HG03439 (cell line): ENCODE measurements around the gene NEO1.

Experiments used
- ATAC-seq: cut with Tn5 transposase; IDR thresholded peaks from one replicate; pipeline ENCODE4 v1.9.1; 2021; ENCODE audit warnings: mild to moderate bottlenecking, moderate library complexity; ENCODE audit not compliant: unreplicated experiment

NEO1 gene

DNA sequence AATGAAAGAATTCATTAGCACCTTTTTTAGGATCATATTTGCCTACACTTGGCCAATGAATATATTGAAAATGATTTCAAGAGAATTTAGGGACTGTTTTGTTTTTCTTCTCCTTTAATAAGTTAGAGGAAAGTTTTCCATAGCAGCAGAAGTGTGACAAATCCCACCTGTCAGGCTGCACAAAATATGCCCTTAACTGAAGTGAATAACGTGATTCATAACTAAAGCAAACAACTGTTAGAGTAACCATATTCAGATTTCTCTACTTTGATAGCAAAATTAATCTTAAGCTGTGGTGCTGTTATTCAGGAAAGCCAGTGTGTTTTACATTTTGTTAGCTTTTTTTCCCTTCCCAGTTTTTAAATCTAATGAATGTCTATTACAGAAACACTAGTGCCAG is 195.1 kb downstream of the NEO1 start:
- no peak for ATAC-seq

- ATAC-seq: no peak
Measured at GRCh38 chr15:73249499-73249898, 197.2 kb downstream of the NEO1 start.

GRCh38 chr15:73254598-73254997 is 202.3 kb downstream of the NEO1 start:
- no peak for ATAC-seq

DNA sequence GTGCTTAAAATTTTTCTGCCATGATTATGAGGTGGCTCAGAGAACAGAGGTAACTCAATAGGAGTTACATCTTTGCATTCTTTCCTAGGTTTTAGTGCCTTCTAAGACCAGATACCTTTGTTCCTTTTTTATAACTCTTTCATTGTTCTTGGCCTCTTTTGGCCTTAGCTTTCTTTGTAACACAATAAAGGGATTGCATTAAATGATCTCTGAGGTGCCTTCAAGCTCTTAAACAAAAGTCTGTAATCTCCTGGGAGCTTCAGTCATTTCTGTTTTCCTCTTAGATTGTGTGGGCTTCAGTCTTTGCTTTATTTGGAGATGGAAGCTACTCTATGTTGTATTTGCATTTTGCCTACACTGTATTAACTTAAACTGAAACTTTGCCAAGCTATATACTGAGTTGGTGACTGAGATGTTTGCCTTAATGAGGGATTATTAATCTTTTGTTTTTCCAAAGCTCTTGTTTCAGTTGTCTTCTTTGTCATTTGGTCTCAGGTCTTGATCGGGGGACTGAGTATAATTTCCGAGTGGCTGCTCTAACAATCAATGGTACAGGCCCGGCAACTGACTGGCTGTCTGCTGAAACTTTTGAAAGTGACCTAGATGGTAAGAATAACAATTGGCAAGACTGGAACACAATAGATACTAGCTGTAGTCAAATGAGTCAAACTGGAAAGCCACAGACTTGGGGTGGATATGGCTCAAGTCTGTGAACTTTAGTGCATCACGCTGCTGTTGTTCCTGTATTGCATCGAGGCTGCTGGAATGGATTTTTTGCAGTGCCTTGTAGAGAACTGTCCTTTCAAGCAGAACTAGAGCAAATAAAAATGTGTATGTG is 206.2 kb downstream of the NEO1 start:
- no peak for ATAC-seq

- ATAC-seq: no peak
Measured at GRCh38 chr15:73264881-73265280, 212.6 kb downstream of the NEO1 start.

- no peak for ATAC-seq
Measured at GRCh38 chr15:73265536-73266153, 213.4 kb downstream of the NEO1 start.

DNA sequence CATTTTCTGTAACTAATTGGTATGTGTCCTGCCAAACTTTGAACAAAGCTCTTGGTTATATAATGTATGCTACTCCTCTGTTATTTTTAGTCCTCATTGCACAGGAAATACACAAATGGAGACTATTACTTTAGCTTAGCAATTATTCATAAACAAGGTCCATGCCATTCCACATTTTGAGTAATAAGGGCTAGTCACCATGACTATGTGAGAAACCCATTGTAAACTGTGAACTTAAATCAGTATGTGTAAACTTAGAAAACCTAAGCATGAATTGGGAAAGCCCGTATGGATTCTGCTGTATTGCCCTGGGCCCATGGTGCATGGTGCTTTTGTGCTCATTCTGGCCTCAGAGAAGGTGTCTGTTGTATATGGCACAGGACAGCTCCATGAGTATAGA is 216.2 kb downstream of the NEO1 start:
- no peak for ATAC-seq

DNA sequence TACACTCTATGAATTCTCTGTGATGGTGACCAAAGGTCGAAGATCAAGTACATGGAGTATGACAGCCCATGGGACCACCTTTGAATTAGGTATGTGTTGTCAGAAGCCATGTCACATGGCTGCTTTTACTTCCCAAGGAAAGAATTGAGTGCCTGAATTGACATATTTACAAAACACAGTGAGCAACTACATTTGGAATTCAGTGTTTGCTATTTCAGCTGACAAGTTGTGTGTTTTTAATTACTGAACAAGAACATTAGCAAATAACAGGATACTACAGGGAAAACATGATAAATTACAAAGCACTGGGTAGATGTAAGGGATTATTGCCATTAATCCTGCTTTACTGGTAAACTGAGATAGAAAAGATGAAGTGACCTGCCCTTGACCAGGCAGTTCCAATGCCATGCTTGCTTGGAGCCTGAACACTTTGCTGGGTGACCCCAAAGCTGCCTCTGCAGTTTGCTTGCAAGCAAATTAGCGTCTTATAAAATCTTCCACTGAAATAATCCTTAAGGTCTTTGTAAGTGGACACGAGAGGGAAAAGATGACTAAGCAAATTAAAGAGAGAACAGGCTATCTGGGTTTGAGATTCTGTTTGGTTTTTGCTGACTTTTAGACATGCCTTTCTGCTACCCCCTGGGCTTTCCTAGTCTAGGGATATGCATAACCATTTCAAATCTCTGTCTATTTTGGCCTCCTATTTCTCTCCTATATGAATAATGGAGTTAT is 218.3 kb downstream of the NEO1 start:
- ATAC-seq: no peak

- no peak for ATAC-seq
Measured at GRCh38 chr15:73273181-73274002, 221.1 kb downstream of the NEO1 start.

GRCh38 chr15:73275862-73276261 is 223.6 kb downstream of the NEO1 start:
- no peak for ATAC-seq

- ATAC-seq: no peak
Measured at GRCh38 chr15:73282567-73283365, 230.5 kb downstream of the NEO1 start.

GRCh38 chr15:73283366-73283962 is 231.2 kb downstream of the NEO1 start:
- ATAC-seq: no peak

- no peak for ATAC-seq
Measured at GRCh38 chr15:73284090-73284716, 231.9 kb downstream of the NEO1 start.

GRCh38 chr15:73286311-73286710 is 234.0 kb downstream of the NEO1 start:
- ATAC-seq: no peak

DNA sequence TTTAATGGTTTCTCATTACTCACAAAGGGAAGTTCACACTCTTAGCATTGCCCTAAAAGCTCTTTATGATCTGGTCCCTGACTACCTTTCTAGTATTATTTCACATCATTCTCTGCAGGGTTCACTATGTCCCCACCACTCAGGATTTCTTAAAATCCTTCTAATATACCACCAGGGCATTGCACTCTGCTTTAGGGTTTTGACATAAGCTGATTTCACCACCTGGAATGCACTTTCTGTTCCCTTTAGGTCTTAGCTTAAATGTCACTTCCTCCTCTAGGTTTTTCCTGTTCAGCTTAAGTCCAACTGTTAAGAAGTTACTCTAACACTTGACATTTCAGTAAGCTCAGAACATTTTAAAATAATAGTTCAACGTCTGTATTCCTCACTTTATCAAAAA is 234.8 kb downstream of the NEO1 start:
- ATAC-seq: no peak

- no peak for ATAC-seq
Measured at GRCh38 chr15:73291441-73291840, 239.2 kb downstream of the NEO1 start.

DNA sequence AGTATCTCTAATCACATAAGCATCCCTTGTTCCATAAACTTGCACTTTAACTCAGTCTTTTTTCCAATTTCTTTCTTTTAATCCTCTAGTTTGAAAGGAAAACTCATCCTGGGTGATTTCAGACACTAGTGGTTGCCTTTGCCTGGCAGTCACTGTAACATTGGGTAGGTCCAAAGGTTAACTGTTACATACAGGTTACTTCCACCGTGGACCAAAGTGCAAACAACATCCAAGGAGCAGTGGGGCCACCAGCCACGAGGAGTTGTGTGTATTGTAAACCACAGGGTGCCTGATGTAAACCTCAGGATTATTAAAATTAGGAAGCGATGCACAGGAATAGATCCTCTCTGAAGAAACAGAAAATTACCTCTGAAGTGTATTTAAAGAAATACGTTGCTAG is 241.5 kb downstream of the NEO1 start:
- ATAC-seq: no peak

DNA sequence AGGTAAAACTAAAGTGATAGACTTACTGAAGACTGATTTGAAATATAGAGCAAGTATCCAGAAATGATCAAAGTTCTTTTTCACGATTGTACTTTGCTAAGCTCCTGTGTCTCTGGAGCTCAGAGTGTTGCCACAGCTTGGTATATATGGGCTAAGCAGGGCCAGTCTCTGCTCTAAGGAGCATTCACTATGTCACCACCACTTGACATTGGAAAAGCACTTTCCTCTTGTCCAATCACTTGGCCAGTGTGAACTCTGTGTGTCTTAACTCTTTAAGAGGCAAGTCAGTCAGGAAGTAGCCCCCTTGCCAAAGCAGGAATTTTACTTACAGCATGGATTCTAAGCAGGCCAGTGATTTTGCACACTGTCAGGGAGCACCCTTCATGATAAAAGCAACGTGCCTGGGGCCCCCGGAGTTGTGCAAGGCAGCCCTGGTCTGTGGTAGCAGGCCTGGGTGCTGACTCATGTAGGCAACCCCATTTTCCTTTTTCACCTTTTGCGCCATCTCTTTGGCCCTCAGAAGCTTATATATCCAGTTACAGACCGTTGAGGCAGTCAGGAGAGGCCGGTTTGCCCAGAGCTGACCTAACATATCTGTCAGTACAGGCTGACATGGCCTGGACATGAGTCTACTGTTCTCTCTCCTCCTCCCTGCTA is 243.5 kb downstream of the NEO1 start:
- no peak for ATAC-seq
